K562 (cell line): ENCODE measurements around the gene GFM1. TPM values are rescaled to one million over a fixed set of nuclear protein-coding genes. Genes with fewer than 3 reads are reported as not detected.

Experiments
- ATAC-seq: fragments of 200-7000 bp; cut with Tn5 transposase; 3 replicates; pipeline ENCODE4 v1.9.1; 2020; ENCODE audit warnings: moderate library complexity
- BruUV-seq: library from RNA; stranded (reverse); fragments of 400-500 nt; replicated peaks from 2 replicates; lab custom pipeline; 2021; lab: Mats Ljungman, UMichigan
- CTCF ChIA-PET: fragments of 300-600 bp; formaldehyde crosslinking; extraction: SDS; loops from one replicate; lab custom pipeline; 2021; ENCODE audit warnings: low intra/inter-chr PET ratio; lab: Yijun Ruan, JAX
- POLR2A ChIA-PET: fragments of 300-600, 350-650 bp; sonication (Branson Sonifier 250); formaldehyde crosslinking; extraction: SDS; loops from one replicate; lab custom pipeline; 2021; ENCODE audit warnings: antibody characterized with exemption, inconsistent platforms; lab: Yijun Ruan, JAX
- DNase-seq, 4 experiments: peaks; one replicate each; pipeline versions ENCODE4 v3.0.0 to v3.0.0-alpha.2; 2011 to 2018; ENCODE audit warnings: low spot score in 3 of 4, mixed read lengths in 3 of 4; ENCODE audit errors: extremely low read depth in 1 of 4
- FAIRE-seq: peaks from 2 replicates; lab custom pipeline; 2011; peaks lifted over from hg19 to GRCh38; lab: Jason Lieb, UNC
- H2AFZ ChIP-seq: 2 replicates; pipeline ENCODE4 v1.6.0; 2011; ENCODE audit warnings: low read depth, low read length, control low read depth, inconsistent platforms
- H3K27ac ChIP-seq: fragments of 200-600 bp; 3 replicates; pipeline ENCODE4 v1.8.0; 2011; ENCODE audit warnings: low read depth, mild to moderate bottlenecking, control low read depth, inconsistent platforms, low read length, moderate library complexity, mixed read lengths; ENCODE audit errors: extremely low read depth
- H3K27me3 ChIP-seq, 2 experiments: fragments of 300-600 bp in 1 of 2; 2 replicates in 1 of 2; 3 replicates in 1 of 2; pipeline versions ENCODE4 v1.6.0 to v1.8.0; 2011; ENCODE audit warnings: inconsistent platforms in 2 of 2, low read length in 2 of 2, mild to moderate bottlenecking in 1 of 2, mixed read lengths in 1 of 2, moderate library complexity in 1 of 2; ENCODE audit not compliant: control insufficient read depth in 2 of 2, insufficient read depth in 2 of 2
- H3K36me3 ChIP-seq: fragments of 300-600 bp; 3 replicates; pipeline ENCODE4 v1.8.0; 2011; ENCODE audit warnings: mild to moderate bottlenecking, low read length, inconsistent platforms; ENCODE audit not compliant: control insufficient read depth, insufficient read depth
- H3K4me1 ChIP-seq, 2 experiments: fragments of 200-600 bp in 1 of 2; replicated peaks in 1 of 2; 2 replicates in 1 of 2; 3 replicates in 1 of 2; pipeline versions ENCODE4 v1.5.1 to v1.8.0; 2011; ENCODE audit warnings: inconsistent platforms in 2 of 2, low read length in 2 of 2, mild to moderate bottlenecking in 1 of 2, mixed read lengths in 1 of 2, moderate library complexity in 1 of 2; ENCODE audit not compliant: control insufficient read depth in 2 of 2, insufficient read depth in 2 of 2
- H3K4me2 ChIP-seq: 2 replicates; pipeline ENCODE4 v1.6.1; 2011; ENCODE audit warnings: low read length, control low read depth, inconsistent platforms, mixed read lengths; ENCODE audit not compliant: insufficient read depth
- H3K4me3 ChIP-seq: fragments of 200-600 bp; sonication (generic), shearing (Covaris generic); 2 replicates; pipeline ENCODE4 v1.5.1; 2016; ENCODE audit warnings: control low read depth, inconsistent platforms
- H3K79me2 ChIP-seq: fragments of 200-600 bp; 3 replicates; pipeline ENCODE4 v1.8.0; 2011; ENCODE audit warnings: low read length, inconsistent platforms; ENCODE audit not compliant: control insufficient read depth, insufficient read depth
- H3K9ac ChIP-seq, 2 experiments: 2 replicates each; pipeline versions ENCODE4 v1.6.0 to v1.6.1; 2011; ENCODE audit warnings: low read depth in 2 of 2, low read length in 2 of 2, control low read depth in 1 of 2, inconsistent platforms in 1 of 2, mild to moderate bottlenecking in 1 of 2, mixed read lengths in 1 of 2; ENCODE audit not compliant: insufficient read depth in 1 of 2
- H3K9me1 ChIP-seq: one replicate; pipeline ENCODE4 v1.6.0; 2011; ENCODE audit warnings: inconsistent platforms, mild to moderate bottlenecking, low read length, moderate library complexity; ENCODE audit not compliant: control insufficient read depth, insufficient read depth
- H3K9me3 ChIP-seq: replicated peaks from 2 replicates; pipeline ENCODE4 v1.5.1; 2011; ENCODE audit warnings: low read depth, low read length, inconsistent platforms; ENCODE audit not compliant: control insufficient read depth, insufficient read depth
- H4K20me1 ChIP-seq: replicated peaks from 2 replicates; pipeline ENCODE4 v1.6.1; 2011; ENCODE audit warnings: low read length, inconsistent platforms, mixed read lengths; ENCODE audit not compliant: control insufficient read depth, insufficient read depth
- ZEB2 ChIP-seq: fragments of 450-650 bp; IDR thresholded peaks from 2 replicates; pipeline ENCODE4 v1.6.1; 2016
- ZNF354B ChIP-seq: fragments of 250-450 bp; sonication (Bioruptor Pico); IDR thresholded peaks from 2 replicates; pipeline ENCODE4 v1.4.0; 2020
- WGBS: fragments of 100-300 bp; shearing (Covaris generic); methylation state at CpG from one replicate; pipeline ENCODE4 v1.1.6; 2016; ENCODE audit warnings: low coverage, mixed read lengths; ENCODE audit not compliant: insufficient coverage; ENCODE audit errors: missing lambda C conversion rate; 5-methylcytosine and 5-hydroxymethylcytosine counted together
- in situ Hi-C: fragments of 300-500 bp; cut with MboI; formaldehyde crosslinking; loops from 4 replicates; pipeline ENCODE4 v1.15.0; 2018; ENCODE audit warnings: inconsistent platforms, mixed read lengths
- intact Hi-C: fragments of 100-400 bp; cut with micrococcal nuclease; formaldehyde crosslinking; loops from 2 replicates; pipeline ENCODE4 v1.14.2; 2022
- polyA plus RNA-seq, 8 experiments: library from polyadenylated mRNA; depleted of rRNA in 4 of 8; stranded (reverse) in 5 of 8; unstranded in 3 of 8; fragments of >200 nt; fragmentation: Nextera tagmentation in 2 of 8; fragmentation: Illumina TruSeq in 1 of 8; extraction: Ambion mirVana in 2 of 8; extraction: Trizol in 1 of 8; gene quantifications; 2 replicates each; pipeline versions ENCODE4 v1.2.1 to v1.2.3, GENCODE V29; 2011 to 2014; ENCODE audit warnings: inconsistent platforms in 1 of 8, missing spikeins in 1 of 8
- total RNA-seq, 7 experiments: library from RNA; depleted of rRNA in 6 of 7; stranded (reverse); fragments of >200 nt in 6 of 7; fragmentation: Illumina TruSeq in 2 of 7; extraction: Trizol in 2 of 7; gene quantifications; 2 replicates each; pipeline versions ENCODE4 v1.2.1 to v1.2.3, GENCODE V29; 2011 to 2021; ENCODE audit warnings: low replicate concordance in 1 of 7
- TF ChIP-seq, protein P1 (sequence below): sonication (generic); formaldehyde crosslinking; IDR thresholded peaks from 2 replicates; pipeline ENCODE4 v1.9.0; 2022; ENCODE audit warnings: mild to moderate bottlenecking, missing genetic modification reagents
- TF ChIP-seq, protein P2 (sequence below): fragments of 450-650 bp; IDR thresholded peaks from 2 replicates; pipeline ENCODE4 v1.6.1; 2016; ENCODE audit warnings: mild to moderate bottlenecking, moderate library complexity
- TF ChIP-seq, protein P3 (sequence below), 2 experiments: IDR thresholded peaks in 1 of 2; conservative IDR thresholded peaks in 1 of 2; 2 replicates each; pipeline ENCODE4 v1.6.1; 2016; ENCODE audit warnings: low read depth in 2 of 2, mild to moderate bottlenecking in 1 of 2, missing compliant biosample characterization in 1 of 2, missing genetic modification characterization in 1 of 2, moderate library complexity in 1 of 2

GFM1 gene
- total and polyA plus RNA-seq, 9 of the 15 experiments (the other 6 are each of a cell fraction or from before 2014, with no cell fraction given) = 38.9 to 86.7 (median 64.8) TPM

GRCh38 chr3:158642005-158642404, 2.3 kb upstream of the GFM1 start:
- POLR2A ChIA-PET = interaction anchor here (1.2 to 1.4 kb wide), 2 partner anchors 11 to 17 kb away, joined by 3 to 4 read pairs; no protein-coding TSS in a partner anchor
- peaks cover 28% of the 10 kb centered on the region for H3K79me2 ChIP-seq
- H3K27ac ChIP-seq = peak overlapping the region; percentile 48
- in situ Hi-C loops = no loop called here
- intact Hi-C loops = loop anchor here (10.0 kb wide), 1 partner anchor 67 kb away; the partner anchor contains the start of gene MLF1
- H2AFZ ChIP-seq = peak overlapping the region; percentile 78
- CTCF ChIA-PET = no interaction called here
- H3K9me3 ChIP-seq = no peaks in the 10 kb centered on the region
- no peaks in the 10 kb centered on the region; the same call in 1 of the 2 replicates for H4K20me1 ChIP-seq
- no peak overlapping the region for H3K9ac ChIP-seq
- WGBS = 13% methylated on average over 7 of the region's 7 CpGs
- peaks cover 14% of the 10 kb centered on the region for H3K36me3 ChIP-seq
- peak; percentile 64 for ATAC-seq
- BruUV-seq = no TSS peak
- no peaks in the 10 kb centered on the region for H3K9me1 ChIP-seq
- H3K4me2 ChIP-seq = peak overlapping the region; percentile 29; the same call in 1 of the 2 replicates
- peak; percentile 40 for FAIRE-seq
- peaks cover 9 to 16% of the 10 kb centered on the region in 2 experiments; a peak in 4 of 5 replicates for H3K4me1 ChIP-seq
- H3K4me3 ChIP-seq = no peak overlapping the region
- H3K27me3 ChIP-seq = no peaks in the 10 kb centered on the region
- peak in 2 of 4 experiments; percentile 34 to 72 for DNase-seq
- TF ChIP-seq, protein P1, sequence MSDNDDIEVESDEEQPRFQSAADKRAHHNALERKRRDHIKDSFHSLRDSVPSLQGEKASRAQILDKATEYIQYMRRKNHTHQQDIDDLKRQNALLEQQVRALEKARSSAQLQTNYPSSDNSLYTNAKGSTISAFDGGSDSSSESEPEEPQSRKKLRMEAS = no peak
- TF ChIP-seq ZNF354B (CRISPR knock-in tag) = no peak
- TF ChIP-seq, protein P2, sequence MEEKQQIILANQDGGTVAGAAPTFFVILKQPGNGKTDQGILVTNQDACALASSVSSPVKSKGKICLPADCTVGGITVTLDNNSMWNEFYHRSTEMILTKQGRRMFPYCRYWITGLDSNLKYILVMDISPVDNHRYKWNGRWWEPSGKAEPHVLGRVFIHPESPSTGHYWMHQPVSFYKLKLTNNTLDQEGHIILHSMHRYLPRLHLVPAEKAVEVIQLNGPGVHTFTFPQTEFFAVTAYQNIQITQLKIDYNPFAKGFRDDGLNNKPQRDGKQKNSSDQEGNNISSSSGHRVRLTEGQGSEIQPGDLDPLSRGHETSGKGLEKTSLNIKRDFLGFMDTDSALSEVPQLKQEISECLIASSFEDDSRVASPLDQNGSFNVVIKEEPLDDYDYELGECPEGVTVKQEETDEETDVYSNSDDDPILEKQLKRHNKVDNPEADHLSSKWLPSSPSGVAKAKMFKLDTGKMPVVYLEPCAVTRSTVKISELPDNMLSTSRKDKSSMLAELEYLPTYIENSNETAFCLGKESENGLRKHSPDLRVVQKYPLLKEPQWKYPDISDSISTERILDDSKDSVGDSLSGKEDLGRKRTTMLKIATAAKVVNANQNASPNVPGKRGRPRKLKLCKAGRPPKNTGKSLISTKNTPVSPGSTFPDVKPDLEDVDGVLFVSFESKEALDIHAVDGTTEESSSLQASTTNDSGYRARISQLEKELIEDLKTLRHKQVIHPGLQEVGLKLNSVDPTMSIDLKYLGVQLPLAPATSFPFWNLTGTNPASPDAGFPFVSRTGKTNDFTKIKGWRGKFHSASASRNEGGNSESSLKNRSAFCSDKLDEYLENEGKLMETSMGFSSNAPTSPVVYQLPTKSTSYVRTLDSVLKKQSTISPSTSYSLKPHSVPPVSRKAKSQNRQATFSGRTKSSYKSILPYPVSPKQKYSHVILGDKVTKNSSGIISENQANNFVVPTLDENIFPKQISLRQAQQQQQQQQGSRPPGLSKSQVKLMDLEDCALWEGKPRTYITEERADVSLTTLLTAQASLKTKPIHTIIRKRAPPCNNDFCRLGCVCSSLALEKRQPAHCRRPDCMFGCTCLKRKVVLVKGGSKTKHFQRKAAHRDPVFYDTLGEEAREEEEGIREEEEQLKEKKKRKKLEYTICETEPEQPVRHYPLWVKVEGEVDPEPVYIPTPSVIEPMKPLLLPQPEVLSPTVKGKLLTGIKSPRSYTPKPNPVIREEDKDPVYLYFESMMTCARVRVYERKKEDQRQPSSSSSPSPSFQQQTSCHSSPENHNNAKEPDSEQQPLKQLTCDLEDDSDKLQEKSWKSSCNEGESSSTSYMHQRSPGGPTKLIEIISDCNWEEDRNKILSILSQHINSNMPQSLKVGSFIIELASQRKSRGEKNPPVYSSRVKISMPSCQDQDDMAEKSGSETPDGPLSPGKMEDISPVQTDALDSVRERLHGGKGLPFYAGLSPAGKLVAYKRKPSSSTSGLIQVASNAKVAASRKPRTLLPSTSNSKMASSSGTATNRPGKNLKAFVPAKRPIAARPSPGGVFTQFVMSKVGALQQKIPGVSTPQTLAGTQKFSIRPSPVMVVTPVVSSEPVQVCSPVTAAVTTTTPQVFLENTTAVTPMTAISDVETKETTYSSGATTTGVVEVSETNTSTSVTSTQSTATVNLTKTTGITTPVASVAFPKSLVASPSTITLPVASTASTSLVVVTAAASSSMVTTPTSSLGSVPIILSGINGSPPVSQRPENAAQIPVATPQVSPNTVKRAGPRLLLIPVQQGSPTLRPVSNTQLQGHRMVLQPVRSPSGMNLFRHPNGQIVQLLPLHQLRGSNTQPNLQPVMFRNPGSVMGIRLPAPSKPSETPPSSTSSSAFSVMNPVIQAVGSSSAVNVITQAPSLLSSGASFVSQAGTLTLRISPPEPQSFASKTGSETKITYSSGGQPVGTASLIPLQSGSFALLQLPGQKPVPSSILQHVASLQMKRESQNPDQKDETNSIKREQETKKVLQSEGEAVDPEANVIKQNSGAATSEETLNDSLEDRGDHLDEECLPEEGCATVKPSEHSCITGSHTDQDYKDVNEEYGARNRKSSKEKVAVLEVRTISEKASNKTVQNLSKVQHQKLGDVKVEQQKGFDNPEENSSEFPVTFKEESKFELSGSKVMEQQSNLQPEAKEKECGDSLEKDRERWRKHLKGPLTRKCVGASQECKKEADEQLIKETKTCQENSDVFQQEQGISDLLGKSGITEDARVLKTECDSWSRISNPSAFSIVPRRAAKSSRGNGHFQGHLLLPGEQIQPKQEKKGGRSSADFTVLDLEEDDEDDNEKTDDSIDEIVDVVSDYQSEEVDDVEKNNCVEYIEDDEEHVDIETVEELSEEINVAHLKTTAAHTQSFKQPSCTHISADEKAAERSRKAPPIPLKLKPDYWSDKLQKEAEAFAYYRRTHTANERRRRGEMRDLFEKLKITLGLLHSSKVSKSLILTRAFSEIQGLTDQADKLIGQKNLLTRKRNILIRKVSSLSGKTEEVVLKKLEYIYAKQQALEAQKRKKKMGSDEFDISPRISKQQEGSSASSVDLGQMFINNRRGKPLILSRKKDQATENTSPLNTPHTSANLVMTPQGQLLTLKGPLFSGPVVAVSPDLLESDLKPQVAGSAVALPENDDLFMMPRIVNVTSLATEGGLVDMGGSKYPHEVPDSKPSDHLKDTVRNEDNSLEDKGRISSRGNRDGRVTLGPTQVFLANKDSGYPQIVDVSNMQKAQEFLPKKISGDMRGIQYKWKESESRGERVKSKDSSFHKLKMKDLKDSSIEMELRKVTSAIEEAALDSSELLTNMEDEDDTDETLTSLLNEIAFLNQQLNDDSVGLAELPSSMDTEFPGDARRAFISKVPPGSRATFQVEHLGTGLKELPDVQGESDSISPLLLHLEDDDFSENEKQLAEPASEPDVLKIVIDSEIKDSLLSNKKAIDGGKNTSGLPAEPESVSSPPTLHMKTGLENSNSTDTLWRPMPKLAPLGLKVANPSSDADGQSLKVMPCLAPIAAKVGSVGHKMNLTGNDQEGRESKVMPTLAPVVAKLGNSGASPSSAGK = no peak
- TF ChIP-seq ZEB2 = peak; percentile 38; the same call in 1 of the 2 replicates
- TF ChIP-seq, protein P3, sequence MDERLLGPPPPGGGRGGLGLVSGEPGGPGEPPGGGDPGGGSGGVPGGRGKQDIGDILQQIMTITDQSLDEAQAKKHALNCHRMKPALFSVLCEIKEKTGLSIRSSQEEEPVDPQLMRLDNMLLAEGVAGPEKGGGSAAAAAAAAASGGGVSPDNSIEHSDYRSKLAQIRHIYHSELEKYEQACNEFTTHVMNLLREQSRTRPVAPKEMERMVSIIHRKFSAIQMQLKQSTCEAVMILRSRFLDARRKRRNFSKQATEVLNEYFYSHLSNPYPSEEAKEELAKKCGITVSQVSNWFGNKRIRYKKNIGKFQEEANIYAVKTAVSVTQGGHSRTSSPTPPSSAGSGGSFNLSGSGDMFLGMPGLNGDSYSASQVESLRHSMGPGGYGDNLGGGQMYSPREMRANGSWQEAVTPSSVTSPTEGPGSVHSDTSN (CRISPR knock-in tag; IDR thresholded peaks at IDR 0.05; ENCODE audit: low read depth) = no peak
- TF ChIP-seq, protein P3 (tag; conservative IDR thresholded peaks at IDR 0.05; ENCODE audit: low read depth) = peak; percentile 94
